Measurements from ENCODE around the gene CX3CR1. TPM values are rescaled to one million over a fixed set of nuclear protein-coding genes. Genes with fewer than 3 reads are reported as not detected.

CX3CR1 gene
- total RNA-seq, 2 donors from 2014 or later = 0.28 to 0.54 TPM

DNA sequence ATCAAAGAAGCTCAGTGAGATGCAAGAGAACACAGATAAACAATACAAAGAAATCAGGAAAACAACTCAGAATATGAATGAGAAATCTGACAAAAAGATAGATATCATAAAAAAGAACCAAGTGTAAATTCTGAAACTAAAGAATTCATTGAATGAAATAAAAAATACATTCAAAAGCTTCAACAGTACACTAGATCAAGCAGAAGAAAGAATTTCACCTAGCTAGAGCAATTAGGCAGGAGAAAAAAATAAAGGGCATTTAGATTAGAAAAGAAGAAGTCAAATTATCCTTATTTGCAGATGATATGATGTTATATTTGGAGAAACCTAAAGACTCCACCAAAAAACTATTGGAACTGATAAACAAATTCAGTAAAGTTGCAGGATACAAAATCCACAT is 19.4 kb upstream of the CX3CR1 start:
- no peaks in the 10 kb centered on the region for H3K4me1 ChIP-seq (ENCODE audit: control insufficient read depth in 1 of 2, low read depth in 2 of 2)
- TF ChIP-seq, protein P1, sequence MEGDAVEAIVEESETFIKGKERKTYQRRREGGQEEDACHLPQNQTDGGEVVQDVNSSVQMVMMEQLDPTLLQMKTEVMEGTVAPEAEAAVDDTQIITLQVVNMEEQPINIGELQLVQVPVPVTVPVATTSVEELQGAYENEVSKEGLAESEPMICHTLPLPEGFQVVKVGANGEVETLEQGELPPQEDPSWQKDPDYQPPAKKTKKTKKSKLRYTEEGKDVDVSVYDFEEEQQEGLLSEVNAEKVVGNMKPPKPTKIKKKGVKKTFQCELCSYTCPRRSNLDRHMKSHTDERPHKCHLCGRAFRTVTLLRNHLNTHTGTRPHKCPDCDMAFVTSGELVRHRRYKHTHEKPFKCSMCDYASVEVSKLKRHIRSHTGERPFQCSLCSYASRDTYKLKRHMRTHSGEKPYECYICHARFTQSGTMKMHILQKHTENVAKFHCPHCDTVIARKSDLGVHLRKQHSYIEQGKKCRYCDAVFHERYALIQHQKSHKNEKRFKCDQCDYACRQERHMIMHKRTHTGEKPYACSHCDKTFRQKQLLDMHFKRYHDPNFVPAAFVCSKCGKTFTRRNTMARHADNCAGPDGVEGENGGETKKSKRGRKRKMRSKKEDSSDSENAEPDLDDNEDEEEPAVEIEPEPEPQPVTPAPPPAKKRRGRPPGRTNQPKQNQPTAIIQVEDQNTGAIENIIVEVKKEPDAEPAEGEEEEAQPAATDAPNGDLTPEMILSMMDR (IDR thresholded peaks at IDR 0.05) = no peak
- ATAC-seq (ENCODE audit: insufficient number of reproducible peaks, low FRiP score, low read depth) = no peak
- H3K4me3 ChIP-seq = no peak overlapping the region
- no peak overlapping the region for H3K27ac ChIP-seq
- H3K9me3 ChIP-seq = peaks cover 22% of the 10 kb centered on the region
- no peaks in the 10 kb centered on the region for H3K36me3 ChIP-seq
- H3K27me3 ChIP-seq (replicated peaks; ENCODE audit: insufficient read depth) = no peaks in the 10 kb centered on the region
- no peak for DNase-seq (ENCODE audit: low spot score)

DNA sequence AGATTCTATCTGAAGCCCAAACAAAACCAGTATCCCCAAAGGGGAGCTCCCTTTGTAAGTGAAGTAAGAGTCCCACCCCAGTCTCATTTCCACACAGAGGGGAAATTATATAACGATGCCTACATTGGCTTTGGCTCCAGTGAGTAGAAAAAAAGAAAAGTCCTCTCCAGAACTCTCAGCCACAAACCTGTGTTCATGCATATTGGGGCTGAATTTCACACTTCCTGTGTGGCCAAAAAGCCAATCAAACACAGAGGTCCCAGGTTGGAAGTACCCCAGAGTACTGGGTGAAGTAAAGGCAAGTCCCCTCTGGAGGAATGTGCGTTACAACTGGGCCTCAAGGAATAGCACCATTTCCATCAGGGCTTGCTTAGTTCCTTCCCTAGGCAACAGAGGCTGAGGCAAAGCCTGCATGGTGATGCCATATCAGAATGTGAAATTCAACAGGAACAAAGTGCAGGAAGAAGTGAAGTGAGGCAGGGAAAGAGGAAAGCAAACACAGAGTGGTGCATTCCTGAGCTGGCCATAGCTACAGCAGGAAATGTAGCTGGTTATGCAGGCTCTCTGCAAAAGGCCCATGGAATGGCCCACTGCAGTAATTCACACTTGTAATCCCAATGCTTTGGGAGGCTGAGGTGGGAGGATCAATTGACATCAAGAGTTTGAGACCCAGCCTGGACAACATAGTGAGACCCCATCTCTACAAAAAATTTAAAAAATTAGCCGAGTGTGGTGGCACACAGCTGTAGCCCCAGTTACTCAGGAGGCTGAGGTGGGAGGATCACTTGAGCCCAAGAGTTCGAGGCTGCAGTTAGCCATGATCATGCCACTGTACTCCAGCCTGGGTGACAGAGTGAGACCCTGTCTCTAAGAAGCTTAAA is 16.6 kb upstream of the CX3CR1 start:
- Histone ChIP-seq H3K27ac (no peak overlapping the region), H3K9me3 (peaks cover 16% of the 10 kb centered on the region), H3K4me3 (no peak overlapping the region), H3K36me3 (no peaks in the 10 kb centered on the region), H3K4me1 (ENCODE audit: control insufficient read depth in 1 of 2, low read depth in 2 of 2) (no peaks in the 10 kb centered on the region), H3K27me3 (replicated peaks; ENCODE audit: insufficient read depth) (no peaks in the 10 kb centered on the region)
- DNase-seq (ENCODE audit: low spot score) (no peak), ATAC-seq (ENCODE audit: insufficient number of reproducible peaks, low FRiP score, low read depth) (no peak)
- TF ChIP-seq, protein P1 (IDR thresholded peaks at IDR 0.05) = no peak

DNA sequence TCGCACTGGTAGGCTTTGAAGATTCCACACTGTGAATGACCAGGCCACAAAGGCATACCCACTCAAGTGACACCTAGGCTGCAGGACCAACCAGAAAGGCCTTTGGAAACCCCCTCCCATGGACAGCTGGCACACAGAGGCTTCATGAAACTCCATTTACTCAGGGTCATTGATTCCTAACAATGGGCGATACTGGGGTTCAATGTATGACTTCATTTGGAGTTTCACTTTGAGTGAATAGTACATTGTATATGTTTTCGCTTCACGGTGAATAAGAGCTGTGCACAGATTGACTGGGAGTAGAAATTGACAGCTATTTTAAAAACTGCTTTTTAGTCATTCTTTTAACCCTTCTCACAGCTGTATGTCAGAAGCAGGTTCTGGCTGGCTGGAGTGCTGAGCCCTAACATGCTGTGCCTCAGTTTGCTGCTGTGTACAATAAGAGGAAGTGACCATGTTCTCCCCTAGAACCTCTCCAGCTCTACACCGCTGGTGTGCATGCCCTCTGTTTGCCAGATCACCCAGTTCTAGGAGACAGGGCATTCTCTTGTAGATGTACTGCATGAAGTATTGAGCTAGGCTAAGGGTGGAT is 15.4 kb upstream of the CX3CR1 start:
- Histone ChIP-seq H3K4me3 (no peak overlapping the region), H3K9me3 (peaks cover 11% of the 10 kb centered on the region), H3K27ac (no peak overlapping the region), H3K27me3 (replicated peaks; ENCODE audit: insufficient read depth) (no peaks in the 10 kb centered on the region), H3K4me1 (ENCODE audit: control insufficient read depth in 1 of 2, low read depth in 2 of 2) (no peaks in the 10 kb centered on the region), H3K36me3 (no peaks in the 10 kb centered on the region)
- ATAC-seq (ENCODE audit: insufficient number of reproducible peaks, low FRiP score, low read depth) = no peak
- no peak for DNase-seq (ENCODE audit: low spot score)
- TF ChIP-seq, protein P1 (IDR thresholded peaks at IDR 0.05) = no peak

DNA sequence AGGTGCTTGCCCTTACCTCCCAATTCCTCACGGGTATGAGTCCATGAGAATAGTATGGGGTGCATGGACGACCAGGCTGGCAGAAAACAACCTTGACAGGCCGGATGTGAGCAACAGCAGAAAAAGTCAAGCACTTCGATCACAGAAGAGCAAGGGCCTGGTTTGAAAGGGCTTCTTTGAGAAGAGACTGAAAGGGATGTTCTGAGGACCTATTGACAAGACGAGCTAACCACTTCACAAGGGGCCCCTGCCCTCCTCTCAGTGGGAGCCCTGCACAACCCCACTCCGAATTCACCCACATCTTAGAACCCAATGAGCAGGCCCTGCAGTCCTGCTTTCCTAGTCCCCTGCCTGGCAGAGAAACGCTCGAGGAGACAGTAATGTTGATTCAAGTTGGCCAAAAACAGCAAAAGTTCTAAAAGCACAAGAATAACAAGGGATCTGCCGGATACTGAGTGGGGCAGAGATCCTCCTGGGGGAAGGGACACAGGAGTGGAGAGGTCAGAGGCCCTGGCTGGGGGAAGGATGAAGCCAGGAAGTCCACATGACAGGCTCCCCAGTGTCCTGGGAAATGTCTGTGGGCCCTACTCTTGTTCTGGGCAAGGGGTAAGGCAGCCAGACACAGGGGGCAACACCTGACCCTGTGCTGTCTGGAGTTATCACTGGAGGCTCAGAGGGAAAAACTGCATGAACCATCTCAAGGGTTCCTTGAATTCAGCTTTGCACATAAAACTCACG is 14.8 kb upstream of the CX3CR1 start:
- ATAC-seq (ENCODE audit: insufficient number of reproducible peaks, low FRiP score, low read depth) = no peak
- Histone ChIP-seq H3K36me3 (no peaks in the 10 kb centered on the region), H3K27ac (no peak overlapping the region), H3K27me3 (replicated peaks; ENCODE audit: insufficient read depth) (no peaks in the 10 kb centered on the region), H3K4me1 (ENCODE audit: control insufficient read depth in 1 of 2, low read depth in 2 of 2) (no peaks in the 10 kb centered on the region), H3K4me3 (no peak overlapping the region), H3K9me3 (peaks cover 5% of the 10 kb centered on the region)
- no peak for DNase-seq (ENCODE audit: low spot score)
- TF ChIP-seq, protein P1 (IDR thresholded peaks at IDR 0.05) = no peak

DNA sequence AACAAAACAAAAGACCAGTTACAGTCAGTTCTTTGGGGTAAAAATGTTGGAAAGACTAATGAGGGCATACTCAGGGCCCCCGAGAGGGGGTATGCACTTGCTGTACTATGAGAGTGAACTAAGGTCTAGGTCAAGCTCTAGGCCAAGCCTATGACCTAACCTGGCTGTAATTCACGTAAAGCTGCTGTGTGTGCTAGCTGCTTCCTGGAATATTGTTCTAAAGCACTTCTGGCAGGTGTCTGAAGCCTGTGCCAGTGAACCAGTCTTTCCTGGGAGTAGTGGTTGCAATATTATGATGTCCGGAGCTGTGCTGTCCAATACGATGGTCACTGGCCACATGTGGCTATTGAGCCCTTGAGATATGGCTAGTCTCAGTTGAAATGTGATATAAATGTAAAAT is 13.1 kb upstream of the CX3CR1 start:
- H3K4me3 ChIP-seq = no peak overlapping the region
- ATAC-seq (ENCODE audit: insufficient number of reproducible peaks, low FRiP score, low read depth) = no peak
- TF ChIP-seq, protein P1 (IDR thresholded peaks at IDR 0.05) = no peak

More for the DNA sequence above, 13.1 kb upstream of the CX3CR1 start:
- Histone ChIP-seq H3K36me3 (no peaks in the 10 kb centered on the region), H3K27me3 (replicated peaks; ENCODE audit: insufficient read depth) (no peaks in the 10 kb centered on the region), H3K27ac (no peak overlapping the region), H3K4me1 (ENCODE audit: control insufficient read depth in 1 of 2, low read depth in 2 of 2) (no peaks in the 10 kb centered on the region), H3K9me3 (no peaks in the 10 kb centered on the region)
- no peak for DNase-seq (ENCODE audit: low spot score)

Data from thoracic aorta (tissue), 2 donors.